ENCODE measurements around the gene GTSF1L. TPM values are rescaled to one million over a fixed set of nuclear protein-coding genes. Genes with fewer than 3 reads are reported as not detected.

Gene GTSF1L
- total RNA-seq, 1 donor: not detected

DNA sequence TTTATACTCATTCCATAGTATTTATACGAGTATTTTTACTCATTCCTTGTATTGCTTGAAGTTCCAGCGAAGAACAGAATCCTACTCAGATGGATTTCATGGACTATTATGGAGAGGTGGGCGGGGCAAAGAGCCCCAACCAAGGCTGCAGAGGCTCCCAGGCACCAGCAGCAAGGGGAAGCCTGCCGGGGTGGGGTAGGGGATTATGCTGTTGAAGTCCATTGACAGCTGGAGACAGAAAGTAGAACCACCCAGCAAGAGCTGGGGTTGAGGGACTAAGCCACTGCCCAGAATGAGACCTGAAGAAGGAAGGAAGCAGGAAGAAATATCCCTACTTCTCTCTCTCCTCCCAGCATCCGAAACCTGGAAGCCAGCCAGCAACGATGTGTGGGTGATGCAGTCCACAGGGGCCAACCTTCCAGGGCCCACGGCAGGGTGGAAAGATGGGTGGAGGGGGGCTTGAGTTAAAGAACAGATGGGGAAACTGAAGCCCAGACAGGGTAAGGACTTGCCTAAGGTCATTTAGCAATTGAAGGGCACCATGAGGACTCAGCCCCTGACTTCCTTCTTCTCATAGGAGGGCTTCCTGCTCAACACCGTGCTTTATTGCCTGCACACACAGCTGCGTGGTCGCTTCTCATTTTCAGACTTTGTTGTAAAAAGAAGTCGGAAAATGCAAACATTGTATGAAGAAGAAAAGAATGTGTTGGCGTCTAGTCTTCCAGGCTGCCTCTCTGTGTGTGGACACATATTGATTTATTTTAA, 18.3 kb upstream of the GTSF1L start:
- no peaks in the 10 kb centered on the region for H3K79me2 ChIP-seq (ENCODE audit: insufficient read depth, low read length)
- no peaks in the 10 kb centered on the region for H4K20me1 ChIP-seq (ENCODE audit: insufficient read depth, low read length)
- DNase-seq (ENCODE audit: insufficient read length, low spot score, missing footprints): no peak
- no peak overlapping the region for H3K4me3 ChIP-seq (ENCODE audit: insufficient read depth, low read length)
- H2AFZ ChIP-seq (ENCODE audit: low read length): peak overlapping the region; percentile 17
- TF ChIP-seq, protein P1, sequence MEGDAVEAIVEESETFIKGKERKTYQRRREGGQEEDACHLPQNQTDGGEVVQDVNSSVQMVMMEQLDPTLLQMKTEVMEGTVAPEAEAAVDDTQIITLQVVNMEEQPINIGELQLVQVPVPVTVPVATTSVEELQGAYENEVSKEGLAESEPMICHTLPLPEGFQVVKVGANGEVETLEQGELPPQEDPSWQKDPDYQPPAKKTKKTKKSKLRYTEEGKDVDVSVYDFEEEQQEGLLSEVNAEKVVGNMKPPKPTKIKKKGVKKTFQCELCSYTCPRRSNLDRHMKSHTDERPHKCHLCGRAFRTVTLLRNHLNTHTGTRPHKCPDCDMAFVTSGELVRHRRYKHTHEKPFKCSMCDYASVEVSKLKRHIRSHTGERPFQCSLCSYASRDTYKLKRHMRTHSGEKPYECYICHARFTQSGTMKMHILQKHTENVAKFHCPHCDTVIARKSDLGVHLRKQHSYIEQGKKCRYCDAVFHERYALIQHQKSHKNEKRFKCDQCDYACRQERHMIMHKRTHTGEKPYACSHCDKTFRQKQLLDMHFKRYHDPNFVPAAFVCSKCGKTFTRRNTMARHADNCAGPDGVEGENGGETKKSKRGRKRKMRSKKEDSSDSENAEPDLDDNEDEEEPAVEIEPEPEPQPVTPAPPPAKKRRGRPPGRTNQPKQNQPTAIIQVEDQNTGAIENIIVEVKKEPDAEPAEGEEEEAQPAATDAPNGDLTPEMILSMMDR (IDR thresholded peaks at IDR 0.05; ENCODE audit: extremely low read depth, low read depth, low read length): no peak
- no peak overlapping the region for H3K4me2 ChIP-seq (ENCODE audit: insufficient read depth, low read length)
- H3K27ac ChIP-seq (ENCODE audit: low read depth, low read length): no peak overlapping the region
- H3K9me3 ChIP-seq (ENCODE audit: low read depth, low read length): no peaks in the 10 kb centered on the region
- peaks cover 12% of the 10 kb centered on the region for H3K27me3 ChIP-seq (ENCODE audit: insufficient read depth, low read length)
- no peaks in the 10 kb centered on the region for H3K4me1 ChIP-seq (ENCODE audit: insufficient read depth, low read length)
- H3K36me3 ChIP-seq (ENCODE audit: insufficient read depth, low read length): no peaks in the 10 kb centered on the region

DNA sequence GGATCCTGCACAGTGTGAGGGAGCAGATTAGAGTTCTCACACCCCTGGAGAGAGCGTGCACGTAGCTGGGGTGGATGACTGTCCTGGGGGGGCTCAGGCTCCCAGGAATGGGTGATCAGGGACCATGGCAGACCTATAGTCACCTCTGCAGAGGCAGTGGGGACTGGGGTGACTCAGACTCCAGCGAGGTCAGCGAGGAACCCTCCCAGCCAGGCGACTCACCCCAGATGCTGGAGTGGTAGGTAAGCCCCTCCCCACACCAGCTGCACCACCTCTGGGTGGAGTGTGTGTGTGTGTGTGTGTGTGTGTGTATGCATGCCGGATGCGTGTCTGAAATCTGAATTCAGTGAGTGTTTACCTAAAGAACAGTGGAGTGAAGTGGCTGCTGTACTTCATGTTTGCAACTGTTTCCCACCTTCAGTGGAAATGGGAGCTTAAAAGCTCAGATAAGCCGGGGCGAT, 17.4 kb upstream of the GTSF1L start:
- DNase-seq (ENCODE audit: insufficient read length, low spot score, missing footprints): no peak
- H4K20me1 ChIP-seq (ENCODE audit: insufficient read depth, low read length): no peaks in the 10 kb centered on the region
- no peak overlapping the region for H3K4me3 ChIP-seq (ENCODE audit: insufficient read depth, low read length)
- H3K4me1 ChIP-seq (ENCODE audit: insufficient read depth, low read length): no peaks in the 10 kb centered on the region
- no peak overlapping the region for H3K4me2 ChIP-seq (ENCODE audit: insufficient read depth, low read length)
- H3K27ac ChIP-seq (ENCODE audit: low read depth, low read length): no peak overlapping the region
- H3K79me2 ChIP-seq (ENCODE audit: insufficient read depth, low read length): no peaks in the 10 kb centered on the region
- TF ChIP-seq, protein P1 (IDR thresholded peaks at IDR 0.05; ENCODE audit: extremely low read depth, low read depth, low read length): no peak
- H3K36me3 ChIP-seq (ENCODE audit: insufficient read depth, low read length): no peaks in the 10 kb centered on the region
- peaks cover 12% of the 10 kb centered on the region for H3K27me3 ChIP-seq (ENCODE audit: insufficient read depth, low read length)
- H2AFZ ChIP-seq (ENCODE audit: low read length): no peak overlapping the region
- no peaks in the 10 kb centered on the region for H3K9me3 ChIP-seq (ENCODE audit: low read depth, low read length)

DNA sequence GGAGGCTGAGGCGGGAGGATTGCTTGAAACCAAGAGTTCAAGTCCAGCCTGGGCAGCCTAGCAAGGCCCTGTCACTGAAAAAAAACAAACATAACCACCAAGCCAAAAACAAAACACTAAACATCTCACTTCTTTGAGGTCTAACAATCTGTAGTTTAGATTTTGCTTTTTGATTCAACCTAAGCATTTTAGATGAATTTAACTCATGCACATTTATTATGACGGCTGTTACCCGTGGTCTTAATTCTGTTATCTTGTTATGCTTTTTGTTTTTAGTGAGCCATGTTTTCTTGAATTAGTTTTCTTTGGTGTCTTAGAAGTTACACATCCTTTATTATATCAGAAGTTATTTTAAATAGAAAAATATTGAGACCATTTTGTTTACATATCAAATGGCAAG, 13.8 kb upstream of the GTSF1L start:
- Histone ChIP-seq H3K79me2 (ENCODE audit: insufficient read depth, low read length) (no peaks in the 10 kb centered on the region), H3K27ac (ENCODE audit: low read depth, low read length) (no peak overlapping the region), H3K4me3 (ENCODE audit: insufficient read depth, low read length) (no peak overlapping the region), H3K4me2 (ENCODE audit: insufficient read depth, low read length) (no peak overlapping the region), H4K20me1 (ENCODE audit: insufficient read depth, low read length) (no peaks in the 10 kb centered on the region), H2AFZ (ENCODE audit: low read length) (no peak overlapping the region), H3K36me3 (ENCODE audit: insufficient read depth, low read length) (no peaks in the 10 kb centered on the region), H3K27me3 (ENCODE audit: insufficient read depth, low read length) (peaks cover 12% of the 10 kb centered on the region), H3K9me3 (ENCODE audit: low read depth, low read length) (no peaks in the 10 kb centered on the region), H3K4me1 (ENCODE audit: insufficient read depth, low read length) (no peaks in the 10 kb centered on the region)
- TF ChIP-seq, protein P1 (IDR thresholded peaks at IDR 0.05; ENCODE audit: extremely low read depth, low read depth, low read length): no peak
- DNase-seq (ENCODE audit: insufficient read length, low spot score, missing footprints): no peak

DNA sequence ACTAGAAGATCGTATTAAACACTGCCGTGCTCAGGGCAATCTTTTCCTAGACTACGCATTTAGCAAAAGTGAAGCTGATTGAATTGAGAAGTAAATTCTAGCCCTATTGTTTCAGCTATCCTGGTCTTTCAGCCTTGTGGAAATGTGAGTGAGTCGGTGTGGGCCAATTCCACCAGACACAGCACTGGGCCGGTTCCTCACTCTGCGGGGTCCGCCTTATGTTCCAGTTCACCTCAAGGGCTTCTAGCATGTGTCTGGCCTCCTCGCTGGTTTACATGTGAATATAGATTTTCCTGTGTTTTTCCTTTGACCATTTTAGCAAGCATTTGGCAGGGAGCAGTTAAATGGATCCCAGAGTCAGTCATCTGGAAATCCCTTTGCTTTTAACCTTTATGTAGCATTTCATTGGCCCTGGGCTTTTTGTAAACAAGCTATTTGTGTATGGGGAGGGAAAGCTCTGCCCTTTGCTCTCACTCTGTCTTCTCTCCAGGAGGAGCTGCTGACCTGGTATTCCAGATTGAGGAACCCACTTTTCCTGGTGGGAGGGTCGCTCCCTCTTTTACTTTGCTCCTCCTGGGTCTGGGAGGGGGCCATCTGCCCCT, 12.4 kb upstream of the GTSF1L start:
- Histone ChIP-seq H3K36me3 (ENCODE audit: insufficient read depth, low read length) (no peaks in the 10 kb centered on the region), H4K20me1 (ENCODE audit: insufficient read depth, low read length) (no peaks in the 10 kb centered on the region), H3K9me3 (ENCODE audit: low read depth, low read length) (no peaks in the 10 kb centered on the region), H2AFZ (ENCODE audit: low read length) (no peak overlapping the region), H3K4me2 (ENCODE audit: insufficient read depth, low read length) (no peak overlapping the region), H3K27ac (ENCODE audit: low read depth, low read length) (no peak overlapping the region), H3K79me2 (ENCODE audit: insufficient read depth, low read length) (no peaks in the 10 kb centered on the region), H3K4me3 (ENCODE audit: insufficient read depth, low read length) (no peak overlapping the region), H3K27me3 (ENCODE audit: insufficient read depth, low read length) (peaks cover 4% of the 10 kb centered on the region), H3K4me1 (ENCODE audit: insufficient read depth, low read length) (no peaks in the 10 kb centered on the region)
- DNase-seq (ENCODE audit: insufficient read length, low spot score, missing footprints): no peak
- TF ChIP-seq, protein P1 (IDR thresholded peaks at IDR 0.05; ENCODE audit: extremely low read depth, low read depth, low read length): no peak

Data from osteoblast (primary cell).